SW 1271 (cell line): ENCODE data around the gene BPTF.
"Not testable (repeated sequence)": the region's sequence is repeated elsewhere in the genome, so short reads cannot be mapped to it uniquely, and the experiment has no call there.

Experiments
- DNase-seq, 2 experiments: peaks; one replicate each; lab custom pipeline; 2025; lab: John Stamatoyannopoulos, UW

BPTF gene

DNA sequence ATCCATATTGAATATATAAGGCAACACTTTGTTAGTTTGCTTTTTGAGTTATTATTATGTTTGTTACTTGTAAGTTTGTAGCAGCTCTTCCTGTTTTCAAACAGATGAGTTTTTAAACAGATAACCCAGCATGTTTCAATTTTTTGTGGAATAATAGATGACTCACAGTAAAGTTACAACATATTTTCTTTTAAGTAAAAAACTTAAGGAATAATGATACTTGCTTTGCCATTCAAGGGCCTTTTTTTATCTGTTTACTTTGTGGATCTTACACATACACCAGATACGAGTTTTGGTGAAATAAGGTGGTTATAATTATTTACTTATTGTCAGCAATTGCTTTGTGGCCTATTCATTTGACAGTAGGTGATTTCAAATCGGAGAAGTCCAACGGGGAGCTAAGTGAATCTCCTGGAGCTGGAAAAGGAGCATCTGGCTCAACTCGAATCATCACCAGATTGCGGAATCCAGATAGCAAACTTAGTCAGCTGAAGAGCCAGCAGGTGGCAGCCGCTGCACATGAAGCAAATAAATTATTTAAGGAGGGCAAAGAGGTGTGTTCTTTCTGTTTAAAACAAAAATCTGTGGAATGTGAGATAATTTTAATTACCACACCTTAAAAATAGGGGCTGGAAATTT lies 66.3 kb downstream of the BPTF start:
- DNase-seq: peak in 1 of 2 experiments; percentile 19

DNA sequence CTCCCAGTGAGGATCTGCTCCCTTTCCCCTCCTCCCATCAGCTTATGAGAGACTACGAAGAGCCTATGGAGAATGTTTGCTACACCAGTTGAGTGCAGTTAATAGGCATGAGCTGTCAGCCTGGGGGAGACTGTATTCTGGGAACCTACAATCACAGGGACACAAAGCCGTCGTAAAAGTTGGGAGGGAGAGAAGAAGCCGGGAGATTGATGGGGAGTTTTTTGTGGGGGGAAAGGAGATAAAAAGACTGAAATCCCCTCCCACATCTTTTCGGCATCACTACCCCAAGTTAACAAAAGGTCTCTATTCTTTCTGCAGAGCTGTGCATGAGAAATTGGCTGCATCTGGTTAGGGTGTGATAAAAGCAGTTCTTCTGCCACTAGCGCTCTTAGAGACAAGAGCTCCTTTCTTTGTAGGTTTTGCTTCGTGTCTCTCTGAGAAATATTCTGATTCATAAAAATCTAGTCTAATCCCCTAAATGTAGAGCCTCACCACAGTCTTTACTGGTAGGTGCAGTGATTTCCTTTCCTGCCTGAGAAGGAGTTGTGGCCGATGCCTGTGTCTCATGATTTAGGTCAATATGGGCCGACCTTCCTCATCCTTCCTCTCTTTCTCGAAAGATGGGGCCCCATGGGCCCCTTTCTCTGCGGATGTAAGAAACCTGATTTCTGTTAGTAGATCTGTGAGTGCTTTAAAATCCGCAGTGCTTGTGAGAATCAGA lies 77.4 kb downstream of the BPTF start:
- DNase-seq: no peak

DNA sequence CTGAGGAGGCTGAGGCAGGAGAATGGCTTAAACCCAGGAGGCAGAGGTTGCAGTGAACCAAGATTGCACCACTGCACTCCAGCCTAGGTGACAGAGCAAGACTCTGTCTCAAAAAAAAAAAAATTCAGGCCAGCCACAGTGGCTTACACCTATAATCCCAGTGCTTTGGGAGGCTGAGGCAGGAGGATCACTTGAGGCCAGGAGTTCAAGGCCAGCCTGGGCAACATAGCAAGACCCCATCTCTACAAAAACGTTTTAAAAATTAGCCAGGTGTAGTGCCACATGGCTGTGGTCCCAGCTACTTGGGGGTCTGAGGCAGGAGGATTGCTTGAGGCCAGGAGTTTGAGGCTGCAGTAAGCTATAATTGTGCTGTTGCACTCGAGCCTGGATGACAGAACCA lies 80.0 kb downstream of the BPTF start:
- DNase-seq: not testable (repeated sequence)

DNA sequence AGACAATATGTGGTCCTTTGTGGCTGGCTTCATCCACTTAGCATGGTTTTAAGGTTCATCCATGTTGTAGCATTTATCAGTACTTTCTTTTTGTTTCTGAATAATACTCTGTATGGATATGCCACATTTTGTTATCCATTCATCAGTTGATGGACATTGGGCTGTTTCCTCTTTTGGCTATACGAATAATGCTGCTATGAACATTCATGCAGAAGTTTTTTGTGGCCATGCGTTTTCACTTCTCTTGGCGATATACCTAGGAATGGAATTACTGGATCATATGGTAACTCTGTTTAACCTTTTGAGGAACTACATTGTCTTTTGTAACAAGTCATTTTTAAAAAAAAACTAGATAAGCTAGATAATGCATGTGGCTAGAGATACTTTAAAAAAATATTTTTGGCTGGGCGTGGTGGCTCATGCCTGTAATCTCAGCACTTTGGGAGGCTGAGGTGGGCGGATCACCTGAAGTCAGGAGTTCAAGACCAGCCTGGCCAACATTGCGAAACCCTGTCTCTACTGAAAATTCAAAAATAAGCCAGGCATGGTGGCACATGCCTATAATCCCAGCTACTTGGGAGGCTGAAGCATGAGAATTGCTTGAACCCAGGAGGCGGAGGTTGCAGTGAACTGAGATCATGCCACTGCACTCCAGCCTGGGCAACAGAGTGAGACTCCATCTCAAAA lies 85.0 kb downstream of the BPTF start:
- not testable (repeated sequence) for DNase-seq

DNA sequence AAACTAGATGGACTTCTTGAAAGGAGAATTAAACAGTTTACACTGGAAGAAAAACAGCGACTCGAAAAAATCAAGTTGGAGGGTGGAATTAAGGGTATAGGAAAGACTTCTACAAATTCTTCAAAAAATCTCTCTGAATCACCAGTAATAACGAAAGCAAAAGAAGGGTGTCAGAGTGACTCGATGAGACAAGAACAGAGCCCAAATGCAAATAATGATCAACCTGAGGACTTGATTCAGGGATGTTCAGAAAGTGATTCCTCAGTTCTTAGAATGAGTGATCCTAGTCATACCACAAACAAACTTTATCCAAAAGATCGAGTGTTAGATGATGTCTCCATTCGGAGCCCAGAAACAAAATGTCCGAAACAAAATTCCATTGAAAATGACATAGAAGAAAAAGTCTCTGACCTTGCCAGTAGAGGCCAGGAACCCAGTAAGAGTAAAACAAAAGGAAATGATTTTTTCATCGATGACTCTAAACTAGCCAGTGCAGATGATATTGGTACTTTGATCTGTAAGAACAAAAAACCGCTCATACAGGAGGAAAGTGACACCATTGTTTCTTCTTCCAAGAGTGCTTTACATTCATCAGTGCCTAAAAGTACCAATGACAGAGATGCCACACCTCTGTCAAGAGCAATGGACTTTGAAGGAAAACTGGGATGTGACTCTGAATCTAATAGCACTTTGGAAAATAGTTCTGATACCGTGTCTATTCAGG lies 85.9 kb downstream of the BPTF start:
- DNase-seq: no peak

DNA sequence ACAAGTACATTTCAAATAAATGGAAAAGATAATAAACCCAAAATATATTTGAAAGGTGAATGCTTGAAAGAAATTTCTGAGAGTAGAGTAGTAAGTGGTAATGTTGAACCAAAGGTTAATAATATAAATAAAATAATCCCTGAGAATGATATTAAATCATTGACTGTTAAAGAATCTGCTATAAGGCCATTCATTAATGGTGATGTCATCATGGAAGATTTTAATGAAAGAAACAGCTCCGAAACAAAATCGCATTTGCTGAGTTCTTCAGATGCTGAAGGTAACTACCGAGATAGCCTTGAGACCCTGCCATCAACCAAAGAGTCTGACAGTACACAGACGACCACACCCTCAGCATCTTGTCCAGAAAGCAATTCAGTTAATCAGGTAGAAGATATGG lies 86.8 kb downstream of the BPTF start:
- no peak for DNase-seq

DNA sequence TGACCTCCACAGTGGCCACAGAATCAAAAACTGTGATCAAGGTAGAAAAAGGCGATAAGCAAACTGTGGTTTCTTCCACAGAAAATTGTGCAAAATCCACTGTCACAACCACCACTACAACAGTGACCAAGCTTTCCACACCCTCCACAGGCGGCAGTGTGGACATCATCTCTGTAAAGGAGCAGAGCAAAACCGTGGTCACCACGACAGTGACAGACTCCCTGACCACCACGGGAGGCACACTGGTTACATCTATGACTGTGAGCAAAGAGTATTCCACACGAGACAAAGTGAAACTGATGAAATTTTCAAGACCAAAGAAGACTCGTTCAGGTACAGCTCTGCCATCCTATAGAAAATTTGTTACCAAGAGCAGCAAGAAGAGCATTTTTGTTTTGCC lies 87.4 kb downstream of the BPTF start:
- DNase-seq: no peak

DNA sequence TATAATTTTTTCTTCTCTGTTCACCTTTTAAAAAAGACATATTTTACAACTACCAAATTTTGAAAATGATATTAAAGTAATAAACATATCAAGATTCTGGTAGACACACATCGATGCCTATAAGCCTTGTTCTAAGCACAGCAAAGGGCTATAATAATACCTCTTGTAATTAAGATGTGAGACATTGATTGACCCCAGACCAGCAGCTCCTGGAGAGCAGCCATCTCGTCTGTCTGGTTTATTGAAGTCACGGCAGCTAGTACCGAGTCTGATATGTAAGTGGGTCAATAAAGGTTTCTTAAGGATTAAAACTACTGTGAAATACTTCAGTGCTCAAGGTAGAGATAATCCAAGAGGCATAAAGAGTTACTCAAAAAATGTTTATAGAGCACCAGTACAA lies 94.9 kb downstream of the BPTF start:
- no peak for DNase-seq

DNA sequence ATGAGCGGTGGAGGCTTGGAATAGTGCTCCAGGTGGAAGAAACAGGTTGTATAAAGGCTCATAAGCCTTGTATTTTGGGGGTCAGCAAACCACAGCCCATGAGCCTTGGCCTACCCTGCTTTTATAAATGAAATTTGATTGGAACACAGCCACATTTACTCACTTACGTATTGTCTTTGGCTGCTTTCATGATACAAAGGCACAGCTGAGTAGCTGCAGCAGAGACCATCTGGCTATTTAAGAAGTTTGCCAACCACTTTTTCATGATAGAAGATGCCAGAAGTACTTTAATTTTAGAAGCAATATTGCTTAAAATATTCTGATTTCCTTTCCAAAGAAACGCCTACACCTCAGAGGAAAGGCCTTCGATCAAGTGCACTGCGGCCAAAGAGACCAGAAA lies 97.2 kb downstream of the BPTF start:
- no peak for DNase-seq

DNA sequence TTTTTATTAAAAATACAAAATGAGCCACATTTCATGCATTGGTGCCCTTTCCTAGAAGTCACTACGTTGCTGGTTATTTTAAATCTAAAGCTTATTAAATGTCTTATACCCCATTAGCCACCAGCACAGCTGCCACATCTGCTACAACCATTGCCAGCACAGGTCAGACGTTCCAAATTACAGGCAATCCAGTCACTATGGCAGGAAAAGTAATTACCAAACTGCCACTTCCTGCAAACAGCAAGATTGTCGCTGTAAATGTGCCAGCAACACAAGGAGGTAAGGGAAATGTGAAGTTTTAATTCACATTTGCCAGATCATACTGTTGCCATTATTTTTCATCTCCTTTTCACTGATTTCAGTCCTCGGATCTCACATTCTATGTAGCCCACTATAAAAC lies 103.5 kb downstream of the BPTF start:
- DNase-seq: not testable (repeated sequence)

DNA sequence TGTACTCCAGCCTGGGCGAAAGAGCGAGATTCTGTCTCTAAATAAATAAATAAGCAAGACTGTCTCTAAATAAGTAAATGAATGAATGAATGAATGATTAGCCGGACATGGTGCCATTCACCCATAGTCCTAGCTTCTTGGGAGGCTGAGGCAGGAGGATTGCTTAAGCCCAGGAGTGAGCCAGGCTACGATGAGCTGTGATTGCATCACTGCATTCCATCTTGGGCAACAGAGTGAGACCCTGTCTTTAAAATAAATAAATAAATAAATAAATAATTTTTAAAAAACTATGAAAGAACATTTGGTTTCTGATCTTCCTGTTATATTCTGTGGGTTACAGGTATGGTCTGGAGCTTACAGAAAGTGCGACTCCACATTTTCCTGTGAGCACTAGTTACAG lies 105.9 kb downstream of the BPTF start:
- DNase-seq: no peak

DNA sequence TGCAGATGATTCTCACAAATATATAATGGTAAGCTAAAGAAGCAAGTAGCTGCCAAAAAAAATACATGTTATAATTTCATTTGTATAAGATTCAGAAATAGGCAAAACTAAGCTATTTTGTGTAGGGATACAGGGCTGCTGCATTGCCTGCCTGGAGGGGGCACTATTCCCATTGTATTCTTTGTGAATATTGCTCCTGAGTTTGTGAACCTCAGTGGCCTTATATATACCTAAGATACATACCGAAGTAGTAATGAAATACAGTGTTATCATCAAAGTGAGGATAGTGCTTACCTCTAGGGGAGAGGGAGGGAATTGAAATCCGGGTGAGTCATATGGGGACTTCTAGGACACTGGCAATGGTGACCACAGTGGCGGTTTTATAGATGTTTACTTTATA lies 117.5 kb downstream of the BPTF start:
- DNase-seq: peak in 1 of 2 experiments; percentile 16

DNA sequence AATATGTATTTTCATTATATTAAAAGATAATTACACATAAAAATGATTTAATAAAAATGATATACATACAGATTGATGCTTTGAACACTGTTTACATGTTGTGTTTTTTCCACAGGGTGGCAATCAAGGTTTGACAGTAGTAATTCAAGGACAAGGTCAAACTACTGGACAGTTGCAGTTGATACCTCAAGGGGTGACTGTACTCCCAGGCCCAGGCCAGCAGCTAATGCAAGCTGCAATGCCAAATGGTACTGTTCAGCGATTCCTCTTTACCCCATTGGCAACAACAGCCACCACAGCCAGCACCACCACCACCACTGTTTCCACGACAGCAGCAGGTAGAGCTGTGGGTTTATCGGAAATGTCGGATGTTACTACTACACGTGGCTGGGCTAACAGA lies 118.7 kb downstream of the BPTF start:
- DNase-seq: no peak

DNA sequence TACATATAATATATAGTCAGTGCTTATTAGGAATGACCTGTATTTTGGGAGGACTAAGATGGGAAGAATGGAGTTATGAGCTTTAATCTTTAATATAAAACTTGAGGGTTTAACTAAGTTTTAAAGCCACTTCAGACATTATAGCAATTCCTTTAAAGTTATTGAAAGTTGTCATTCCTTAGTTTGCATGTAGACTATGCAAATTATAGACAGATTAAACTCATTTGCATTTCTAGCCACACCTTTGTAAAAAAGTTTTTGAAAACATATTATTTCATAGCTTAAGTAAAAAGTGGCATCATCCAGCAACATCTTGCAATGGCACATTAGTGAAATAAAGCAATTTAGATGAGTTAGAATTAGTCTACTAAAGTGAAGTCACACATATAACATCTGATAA lies 121.2 kb downstream of the BPTF start:
- no peak for DNase-seq

DNA sequence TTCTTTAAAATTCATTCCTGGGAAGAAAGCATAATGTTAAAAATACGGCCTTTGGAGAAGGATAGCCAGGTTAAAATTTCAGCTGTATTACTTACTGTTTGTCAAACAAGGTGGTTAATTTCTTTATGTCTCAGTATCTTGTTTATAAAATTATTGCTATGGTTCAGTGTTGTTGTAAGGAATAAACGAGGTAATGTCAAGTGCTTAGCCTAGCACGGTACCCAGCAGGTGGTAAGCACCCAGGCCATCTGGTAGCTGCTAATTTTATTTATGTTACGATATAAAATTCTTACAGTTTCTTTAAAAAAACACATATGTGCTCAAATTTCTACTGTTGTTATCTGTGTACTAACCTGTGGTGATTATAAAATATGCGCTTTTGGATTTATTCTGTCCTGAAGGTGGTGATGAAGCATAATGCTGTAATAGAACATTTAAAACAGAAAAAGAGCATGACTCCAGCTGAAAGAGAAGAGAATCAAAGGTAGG lies 122.1 kb downstream of the BPTF start:
- no peak for DNase-seq

DNA sequence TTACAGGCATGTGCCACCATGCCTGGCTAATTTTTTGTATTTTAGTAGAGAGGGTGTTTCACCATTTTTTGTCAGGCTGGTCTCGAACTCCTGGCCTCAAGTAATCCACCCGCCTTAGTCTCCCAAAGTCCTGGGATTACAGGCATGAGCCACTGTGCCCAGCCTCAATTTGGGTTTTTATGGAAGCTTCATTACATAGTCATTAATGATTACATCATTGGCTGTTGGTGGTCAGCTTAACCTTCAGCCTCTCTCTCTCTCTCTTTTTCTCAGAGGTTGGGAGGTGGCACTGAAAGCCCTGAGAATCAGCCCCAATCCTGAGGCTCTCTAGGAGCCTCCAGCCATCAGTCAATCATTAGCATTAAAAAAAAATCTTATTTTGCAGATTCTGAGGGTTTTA lies 125.6 kb downstream of the BPTF start:
- no peak for DNase-seq

DNA sequence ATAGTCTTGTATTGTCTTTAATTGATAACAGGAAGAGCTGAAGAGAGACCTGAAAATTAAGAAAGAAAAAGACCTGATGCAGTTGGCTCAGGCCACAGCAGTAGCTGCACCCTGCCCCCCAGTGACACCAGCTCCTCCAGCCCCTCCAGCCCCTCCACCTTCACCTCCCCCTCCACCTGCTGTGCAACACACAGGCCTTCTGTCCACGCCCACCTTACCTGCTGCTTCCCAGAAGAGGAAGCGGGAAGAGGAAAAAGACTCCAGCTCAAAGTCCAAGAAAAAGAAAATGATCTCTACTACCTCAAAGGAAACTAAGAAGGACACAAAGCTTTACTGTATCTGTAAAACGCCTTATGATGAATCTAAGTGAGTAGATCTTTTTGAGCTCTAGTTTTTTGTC lies 134.2 kb downstream of the BPTF start:
- DNase-seq: no peak

DNA sequence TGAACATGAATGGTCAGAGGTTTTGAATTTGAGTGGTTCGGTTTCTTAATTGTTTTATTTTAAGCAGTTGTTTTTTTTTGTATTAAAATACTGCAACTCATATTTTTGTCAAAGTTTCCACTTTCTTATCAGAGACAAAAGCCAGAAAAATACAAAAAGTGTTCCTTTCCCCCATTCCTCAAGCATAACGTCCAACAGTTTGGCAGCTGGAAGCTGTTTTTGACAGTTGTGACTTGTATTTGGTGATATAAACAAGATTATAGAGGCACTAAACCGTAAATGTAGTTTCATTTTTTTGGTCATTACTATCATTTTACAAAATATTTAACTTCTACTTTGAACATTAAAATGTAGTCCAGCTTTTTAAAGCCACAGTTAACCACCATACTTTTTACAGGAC lies 135.0 kb downstream of the BPTF start:
- not testable (repeated sequence) for DNase-seq

DNA sequence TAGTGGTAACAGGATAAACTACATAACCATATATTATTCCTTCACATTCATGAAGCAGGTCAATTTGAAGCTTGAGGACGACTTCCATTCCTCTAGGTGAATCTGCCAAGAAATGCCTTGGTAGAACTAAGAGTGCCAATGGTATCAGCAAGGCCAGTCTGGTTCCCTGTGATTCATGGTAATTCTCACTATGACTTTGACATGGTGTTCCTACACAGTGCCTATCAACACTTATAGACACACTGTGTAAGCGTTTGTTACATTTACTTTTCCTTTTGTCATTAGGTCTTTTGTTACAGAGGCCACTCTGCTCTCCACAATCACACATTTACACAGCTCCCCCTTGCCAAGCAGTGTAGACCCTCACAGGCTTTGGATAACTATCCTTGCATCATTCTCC lies 136.9 kb downstream of the BPTF start:
- not testable (repeated sequence) for DNase-seq

DNA sequence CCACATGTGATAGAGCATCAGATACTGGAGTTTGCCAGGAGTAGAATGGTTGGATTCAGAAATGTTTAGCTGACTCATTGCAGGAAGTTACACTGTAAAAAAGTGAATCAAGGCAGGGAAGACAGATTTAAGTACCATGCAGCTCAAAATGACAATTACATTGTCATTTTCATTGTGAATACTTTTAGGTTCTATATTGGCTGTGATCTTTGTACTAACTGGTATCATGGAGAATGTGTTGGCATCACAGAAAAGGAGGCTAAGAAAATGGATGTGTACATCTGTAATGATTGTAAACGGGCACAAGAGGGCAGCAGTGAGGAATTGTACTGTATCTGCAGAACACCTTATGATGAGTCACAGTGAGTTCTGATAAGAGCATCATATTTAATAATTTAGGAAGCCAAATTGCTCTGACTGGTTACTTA lies 137.9 kb downstream of the BPTF start:
- DNase-seq: peak in 1 of 2 experiments; percentile 72

DNA sequence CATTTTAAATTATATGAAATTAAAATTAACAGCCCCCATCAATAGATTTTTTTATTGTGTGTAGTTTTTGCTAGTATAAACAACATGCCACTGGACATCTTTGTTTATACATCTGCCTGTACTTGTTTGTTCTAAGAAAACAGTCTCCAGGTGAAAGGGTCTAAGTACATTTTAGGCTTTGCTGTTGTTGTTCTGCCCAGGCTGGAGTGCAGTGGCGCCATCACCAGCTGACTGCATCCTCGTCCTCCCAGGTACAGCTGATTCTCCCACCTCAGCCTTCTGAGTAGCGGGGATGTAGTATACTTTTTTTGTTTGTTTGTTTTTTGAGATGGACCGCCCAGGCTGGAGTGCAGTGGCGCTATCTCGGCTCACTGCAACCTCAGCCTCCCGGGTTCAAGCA lies 145.5 kb downstream of the BPTF start:
- DNase-seq: no peak

DNA sequence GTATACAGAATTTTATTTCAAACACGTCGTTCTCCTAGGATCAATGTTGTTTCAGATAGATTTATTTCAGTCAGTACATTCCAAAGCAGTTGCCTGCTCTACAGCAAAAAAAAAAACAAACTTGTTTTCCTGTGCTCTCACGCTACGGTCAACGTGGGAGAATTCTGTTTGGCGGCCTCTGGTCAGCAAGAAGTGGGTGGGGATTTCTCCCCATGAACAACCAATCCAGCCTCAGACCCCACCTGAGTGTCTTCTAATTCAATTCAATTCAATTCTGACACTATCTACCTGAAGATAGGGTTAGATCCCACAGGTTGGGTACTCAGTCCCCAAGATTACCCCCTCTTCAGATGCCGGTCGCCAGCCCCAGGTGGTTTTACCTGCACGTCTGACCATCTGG lies 148.9 kb downstream of the BPTF start:
- no peak for DNase-seq
